ENCODE data around the gene SLC52A3. TPM values are rescaled to one million over a fixed set of nuclear protein-coding genes. Genes with fewer than 3 reads are reported as not detected.

SLC52A3 gene
- total and polyA plus RNA-seq, 2 of the 13 experiments (the other 11 are each of a cell fraction or from before 2014, with no cell fraction given) = 0.03 TPM; not detected in 1

GRCh38 chr20:728256-728944, 39.9 kb downstream of the SLC52A3 start (continued):
- TF ChIP-seq STAT6 (CRISPR knock-in tag; IDR thresholded peaks at IDR 0.05; ENCODE audit: borderline replicate concordance) (no peak), ZBTB44 (CRISPR knock-in tag; IDR thresholded peaks at IDR 0.05) (no peak), ZNF543 (CRISPR knock-in tag; IDR thresholded peaks at IDR 0.05) (0 out of 2 replicates have a peak, but pooled peaks have one; percentile 53), ZBTB8A (CRISPR knock-in tag; IDR thresholded peaks at IDR 0.05; ENCODE audit: borderline replicate concordance, low read depth) (no peak), TOPORS (CRISPR knock-in tag; IDR thresholded peaks at IDR 0.05) (peak; percentile 88; the same call in 1 of the 2 replicates), U2AF2 (IDR thresholded peaks at IDR 0.05; ENCODE audit: low read depth, low read length) (no peak), ZNF770 (CRISPR knock-in tag; IDR thresholded peaks at IDR 0.05) (no peak; the same call in 1 of the 2 replicates), MEF2D (CRISPR knock-in tag; IDR thresholded peaks at IDR 0.05) (peak; percentile 56; the same call in 1 of the 2 replicates), HMG20A (CRISPR knock-in tag; IDR thresholded peaks at IDR 0.05; ENCODE audit: borderline replicate concordance) (no peak), ZNF713 (CRISPR knock-in tag; IDR thresholded peaks at IDR 0.05) (0 out of 2 replicates have a peak, but pooled peaks have one; percentile 58), SIX4 (CRISPR knock-in tag; IDR thresholded peaks at IDR 0.05) (no peak), CEBPG (CRISPR knock-in tag; IDR thresholded peaks at IDR 0.05) (no peak), ZC3H13 (CRISPR knock-in tag; IDR thresholded peaks at IDR 0.05) (peak; percentile 65; the same call in 1 of the 2 replicates), ZNF451 (CRISPR knock-in tag; IDR thresholded peaks at IDR 0.05) (0 out of 2 replicates have a peak, but pooled peaks have one; percentile 68), TRIM24 (CRISPR knock-in tag; IDR thresholded peaks at IDR 0.05) (no peak), SALL1 (CRISPR knock-in tag; IDR thresholded peaks at IDR 0.05) (peak; percentile 58; the same call in 1 of the 2 replicates), ZSCAN21 (CRISPR knock-in tag; IDR thresholded peaks at IDR 0.05; ENCODE audit: borderline replicate concordance) (no peak; the same call in 1 of the 2 replicates), ZNF660 (CRISPR knock-in tag; IDR thresholded peaks at IDR 0.05; ENCODE audit: borderline replicate concordance, low read depth) (no peak), ZNF281 (CRISPR knock-in tag; IDR thresholded peaks at IDR 0.05; ENCODE audit: borderline replicate concordance) (no peak), NBN (conservative IDR thresholded peaks at IDR 0.05) (no peak), TBX2 (CRISPR knock-in tag; IDR thresholded peaks at IDR 0.05; ENCODE audit: borderline replicate concordance) (peak; percentile 60; the same call in 1 of the 2 replicates)
